ENCODE measurements around the gene PTGES. TPM values are rescaled to one million over a fixed set of nuclear protein-coding genes. Genes with fewer than 3 reads are reported as not detected.

PTGES gene
- total RNA-seq, 1 experiment from 2014 or later, result 17.2 TPM

DNA sequence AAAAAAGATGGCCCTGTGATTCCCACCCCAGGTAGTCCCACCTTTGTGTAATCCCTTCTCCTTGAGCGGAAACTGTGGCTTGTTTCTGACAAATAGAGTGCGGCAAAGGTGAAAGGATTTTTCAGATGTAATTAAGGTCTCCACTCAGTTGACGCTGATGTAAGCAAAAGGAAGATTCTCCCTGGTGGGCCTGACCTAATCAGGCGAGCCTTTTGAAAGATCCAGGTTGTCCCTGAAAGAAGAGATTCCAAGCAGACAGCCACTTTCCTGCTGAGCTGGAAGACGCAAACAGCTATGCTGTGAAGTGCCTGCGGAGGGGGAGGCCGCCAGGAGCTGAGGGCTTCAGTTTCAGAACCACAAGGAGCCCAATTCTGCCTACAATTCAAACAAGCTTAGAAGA, 24.1 kb downstream of the PTGES start:
- no peaks in the 10 kb centered on the region for H3K36me3 ChIP-seq (ENCODE audit: control insufficient read depth in 1 of 2, insufficient read depth in 2 of 2, low read length in 2 of 2)
- ChIA-PET POLR2A (no interaction called here), CTCF (interaction anchor here (5.9 kb wide), 1 partner anchor 9 kb away, joined by 54 read pairs; no protein-coding TSS in a partner anchor), RAD21 (ENCODE audit: low non-redundant PET in 1 of 2, low total read pairs in 2 of 2, uncharacterized antibody in 2 of 2, unreplicated experiment in 2 of 2) (no interaction called here)
- H3K9me3 ChIP-seq (ENCODE audit: control insufficient read depth in 1 of 2, insufficient read depth in 1 of 2, low read depth in 1 of 2, low read length in 2 of 2), result no peaks in the 10 kb centered on the region
- no peak for ATAC-seq
- intact Hi-C loops (cut with micrococcal nuclease), result loop anchor here (5.0 to 10.0 kb wide), 2 partner anchors 86 to 366 kb away; partner anchors contain the start of gene ASB6
- no peaks in the 10 kb centered on the region for H3K79me2 ChIP-seq (ENCODE audit: insufficient read depth, low read length)
- TF ChIP-seq ZFX (IDR thresholded peaks at IDR 0.05) (no peak), EZH2 (IDR thresholded peaks at IDR 0.05) (no peak), POLR2AphosphoS5 (IDR thresholded peaks at IDR 0.05; ENCODE audit: low read depth, low read length) (no peak), JUND (IDR thresholded peaks at IDR 0.05) (no peak), EZH2phosphoT487 (IDR thresholded peaks at IDR 0.05; ENCODE audit: borderline replicate concordance) (no peak), CEBPB (IDR thresholded peaks at IDR 0.05; ENCODE audit: low read depth) (no peak), CBX3 (IDR thresholded peaks at IDR 0.05; ENCODE audit: low read depth) (no peak), SP1 (IDR thresholded peaks at IDR 0.05; ENCODE audit: low read depth) (no peak), RAD21 (IDR thresholded peaks at IDR 0.05; ENCODE audit: low read depth) (no peak)
- H3K4me1 ChIP-seq (ENCODE audit: control insufficient read depth in 1 of 2, insufficient read depth in 2 of 2, low read length in 2 of 2), result peaks cover 0 to 10% of the 10 kb centered on the region in 2 experiments; a peak in 3 of 4 replicates
- H3K4me2 ChIP-seq (ENCODE audit: low read length), result no peak overlapping the region
- BruUV-seq (replicated peaks), result no TSS peak
- no peak overlapping the region for H3K9ac ChIP-seq (ENCODE audit: low read length)
- no peaks in the 10 kb centered on the region for H4K20me1 ChIP-seq (ENCODE audit: insufficient read depth)
- no peak for DNase-seq (ENCODE audit: low read depth, low spot score)
- H2AFZ ChIP-seq (ENCODE audit: low read depth, low read length, poor library complexity, severe bottlenecking), result no peak overlapping the region
- H3K27ac ChIP-seq (ENCODE audit: low read depth, low read length), result no peak overlapping the region
- H3K9me2 ChIP-seq (ENCODE audit: insufficient read depth), result no peaks in the 10 kb centered on the region
- no peaks in the 10 kb centered on the region for H3K27me3 ChIP-seq (ENCODE audit: insufficient read depth, low read length)
- no peak overlapping the region for H3K4me3 ChIP-seq (replicated peaks in 1 of 2; ENCODE audit: low read depth in 1 of 2, low read length in 2 of 2)

DNA sequence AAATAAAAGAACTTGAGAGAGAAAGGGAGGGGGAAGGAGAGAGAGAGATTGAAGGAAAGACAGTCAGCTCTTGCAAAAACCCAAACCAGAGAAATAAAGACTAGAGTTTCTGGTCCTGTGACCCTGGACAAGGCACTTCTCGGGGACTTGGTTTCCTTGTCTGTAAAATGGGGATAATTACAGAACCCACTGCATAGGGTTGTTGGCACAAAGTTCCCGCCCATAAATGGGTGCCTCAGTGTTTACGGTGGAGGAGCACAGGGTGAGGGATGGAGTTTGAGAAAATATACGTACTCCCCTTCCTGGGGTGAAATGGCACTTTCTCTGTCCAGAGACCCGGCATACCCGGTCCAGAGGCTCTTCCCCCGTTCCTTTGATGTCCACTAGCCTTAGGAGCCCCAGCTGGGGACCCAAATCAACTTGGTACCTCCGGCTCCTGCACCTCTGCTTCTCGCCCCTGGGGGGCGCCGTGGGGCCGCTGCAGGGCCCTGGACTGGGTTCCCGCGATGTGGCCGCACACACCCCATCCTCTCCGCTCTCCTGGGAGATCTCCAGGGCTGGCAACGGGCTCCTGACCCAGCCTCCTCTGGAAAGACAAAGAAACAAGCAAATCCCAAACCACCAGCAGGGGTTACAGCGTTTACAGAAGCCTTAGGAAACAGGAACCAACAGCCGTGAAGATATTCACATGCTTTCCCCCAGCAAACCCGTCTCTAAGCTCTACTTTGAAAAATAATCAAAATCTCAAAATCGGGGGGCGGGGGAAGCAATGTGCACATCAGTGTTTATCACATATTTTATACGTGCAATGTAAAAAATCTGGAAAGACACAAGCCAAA, 26.3 kb downstream of the PTGES start:
- H3K4me3 ChIP-seq (replicated peaks in 1 of 2; ENCODE audit: low read depth in 1 of 2, low read length in 2 of 2), result peak overlapping the region; percentile 11 to 33; a peak in 2 of 4 replicates
- H3K9ac ChIP-seq (ENCODE audit: low read length), result no peak overlapping the region
- peak overlapping the region; percentile 68 for H3K4me2 ChIP-seq (ENCODE audit: low read length)
- ATAC-seq (peak; percentile 99), DNase-seq (ENCODE audit: low read depth, low spot score) (peak; percentile 64)
- peak overlapping the region; percentile 0; the same call in 1 of the 2 replicates for H3K27ac ChIP-seq (ENCODE audit: low read depth, low read length)
- no peaks in the 10 kb centered on the region for H3K36me3 ChIP-seq (ENCODE audit: control insufficient read depth in 1 of 2, insufficient read depth in 2 of 2, low read length in 2 of 2)
- peaks cover 0 to 10% of the 10 kb centered on the region in 2 experiments; a peak in 3 of 4 replicates for H3K4me1 ChIP-seq (ENCODE audit: control insufficient read depth in 1 of 2, insufficient read depth in 2 of 2, low read length in 2 of 2)
- H2AFZ ChIP-seq (ENCODE audit: low read depth, low read length, poor library complexity, severe bottlenecking), result peak overlapping the region; percentile 94
- H4K20me1 ChIP-seq (ENCODE audit: insufficient read depth), result no peaks in the 10 kb centered on the region
- no TSS peak for BruUV-seq (replicated peaks)
- ChIA-PET RAD21 (ENCODE audit: low non-redundant PET in 1 of 2, low total read pairs in 2 of 2, uncharacterized antibody in 2 of 2, unreplicated experiment in 2 of 2) (interaction anchor here in 1 of 2 experiments (0.8 to 1.3 kb wide), 2 partner anchors 11 to 64 kb away, joined by 3 to 4 read pairs; no protein-coding TSS in a partner anchor), CTCF (interaction anchor here (0.6 to 5.9 kb wide), 14 partner anchors 8 to 101 kb away, joined by 3 to 54 read pairs (median 4); partner anchors contain the start of gene NTMT1), POLR2A (interaction anchor here (0.6 to 1.3 kb wide), 4 partner anchors 10 to 54 kb away, joined by 3 to 8 read pairs (median 3); partner anchors contain the start of gene PTGES)
- no peaks in the 10 kb centered on the region for H3K9me2 ChIP-seq (ENCODE audit: insufficient read depth)
- no peaks in the 10 kb centered on the region for H3K27me3 ChIP-seq (ENCODE audit: insufficient read depth, low read length)
- no peaks in the 10 kb centered on the region for H3K79me2 ChIP-seq (ENCODE audit: insufficient read depth, low read length)
- no peaks in the 10 kb centered on the region for H3K9me3 ChIP-seq (ENCODE audit: control insufficient read depth in 1 of 2, insufficient read depth in 1 of 2, low read depth in 1 of 2, low read length in 2 of 2)
- intact Hi-C loops (cut with micrococcal nuclease), result loop anchor here (1.0 to 10.0 kb wide), 3 partner anchors 57 to 368 kb away; partner anchors contain the start of gene ASB6
- TF ChIP-seq, protein P1, sequence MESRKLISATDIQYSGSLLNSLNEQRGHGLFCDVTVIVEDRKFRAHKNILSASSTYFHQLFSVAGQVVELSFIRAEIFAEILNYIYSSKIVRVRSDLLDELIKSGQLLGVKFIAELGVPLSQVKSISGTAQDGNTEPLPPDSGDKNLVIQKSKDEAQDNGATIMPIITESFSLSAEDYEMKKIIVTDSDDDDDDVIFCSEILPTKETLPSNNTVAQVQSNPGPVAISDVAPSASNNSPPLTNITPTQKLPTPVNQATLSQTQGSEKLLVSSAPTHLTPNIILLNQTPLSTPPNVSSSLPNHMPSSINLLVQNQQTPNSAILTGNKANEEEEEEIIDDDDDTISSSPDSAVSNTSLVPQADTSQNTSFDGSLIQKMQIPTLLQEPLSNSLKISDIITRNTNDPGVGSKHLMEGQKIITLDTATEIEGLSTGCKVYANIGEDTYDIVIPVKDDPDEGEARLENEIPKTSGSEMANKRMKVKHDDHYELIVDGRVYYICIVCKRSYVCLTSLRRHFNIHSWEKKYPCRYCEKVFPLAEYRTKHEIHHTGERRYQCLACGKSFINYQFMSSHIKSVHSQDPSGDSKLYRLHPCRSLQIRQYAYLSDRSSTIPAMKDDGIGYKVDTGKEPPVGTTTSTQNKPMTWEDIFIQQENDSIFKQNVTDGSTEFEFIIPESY (IDR thresholded peaks at IDR 0.05; ENCODE audit: extremely low read depth, insufficient replicate concordance, low read length), result no peak
- no peak for TF ChIP-seq EZH2phosphoT487 (IDR thresholded peaks at IDR 0.05; ENCODE audit: borderline replicate concordance)
- peak; percentile 75 for TF ChIP-seq TCF7L2 (IDR thresholded peaks at IDR 0.05; ENCODE audit: borderline replicate concordance, extremely low read depth, insufficient read depth, insufficient read length)
- no peak for TF ChIP-seq EZH2 (IDR thresholded peaks at IDR 0.05)
- TF ChIP-seq SIN3A (IDR thresholded peaks at IDR 0.05; ENCODE audit: low read depth), result no peak
- peak; percentile 16 for TF ChIP-seq YY1 (IDR thresholded peaks at IDR 0.05; ENCODE audit: extremely low read depth, insufficient replicate concordance, low read depth, low read length)
- TF ChIP-seq POLR2AphosphoS5 (IDR thresholded peaks at IDR 0.05; ENCODE audit: low read depth, low read length), result no peak
- no peak for TF ChIP-seq ELF1 (IDR thresholded peaks at IDR 0.05; ENCODE audit: borderline replicate concordance, low read depth)
- TF ChIP-seq CEBPB (IDR thresholded peaks at IDR 0.05; ENCODE audit: low read depth), result no peak
- TF ChIP-seq SP1 (IDR thresholded peaks at IDR 0.05; ENCODE audit: low read depth), result no peak
- no peak for TF ChIP-seq ZFX (IDR thresholded peaks at IDR 0.05)

Measured in HCT116 (cell line).